ENCODE results near the gene GSTA4.

DNA sequence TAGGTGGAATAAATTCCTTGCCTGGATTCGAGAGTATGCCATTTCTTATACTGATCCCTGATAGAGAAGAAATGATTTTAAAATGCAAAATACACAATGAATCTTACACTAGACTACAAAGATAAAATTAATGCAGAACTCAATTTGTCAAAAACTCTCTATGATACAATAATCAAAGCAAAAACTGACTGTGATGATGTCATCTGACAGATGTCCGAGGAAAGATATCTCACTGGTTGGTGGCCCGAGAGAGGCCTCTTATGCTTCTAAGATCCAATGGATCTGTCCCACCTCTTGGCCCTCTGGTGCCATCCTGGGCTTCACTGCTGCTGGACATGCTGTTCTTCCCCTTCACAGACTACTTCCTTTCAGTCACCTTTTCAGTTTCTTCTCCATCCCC lies 14.4 kb upstream of the GSTA4 start:
- TF ChIP-seq TAF1 (IDR thresholded peaks at IDR 0.05; ENCODE audit: low read depth, low read length) (no peak), SPI1 (IDR thresholded peaks at IDR 0.05; ENCODE audit: low read depth, low read length) (no peak)
